ENCODE measurements around the gene SETD2. TPM values are rescaled to one million over a fixed set of nuclear protein-coding genes. Genes with fewer than 3 reads are reported as not detected.
A peak's percentile ranks its signal among the peaks of the same experiment; 100 is the strongest.

The SETD2 gene
- total and polyA plus RNA-seq, 4 donors, result 7.6 to 37.6 (median 19.0) TPM

DNA sequence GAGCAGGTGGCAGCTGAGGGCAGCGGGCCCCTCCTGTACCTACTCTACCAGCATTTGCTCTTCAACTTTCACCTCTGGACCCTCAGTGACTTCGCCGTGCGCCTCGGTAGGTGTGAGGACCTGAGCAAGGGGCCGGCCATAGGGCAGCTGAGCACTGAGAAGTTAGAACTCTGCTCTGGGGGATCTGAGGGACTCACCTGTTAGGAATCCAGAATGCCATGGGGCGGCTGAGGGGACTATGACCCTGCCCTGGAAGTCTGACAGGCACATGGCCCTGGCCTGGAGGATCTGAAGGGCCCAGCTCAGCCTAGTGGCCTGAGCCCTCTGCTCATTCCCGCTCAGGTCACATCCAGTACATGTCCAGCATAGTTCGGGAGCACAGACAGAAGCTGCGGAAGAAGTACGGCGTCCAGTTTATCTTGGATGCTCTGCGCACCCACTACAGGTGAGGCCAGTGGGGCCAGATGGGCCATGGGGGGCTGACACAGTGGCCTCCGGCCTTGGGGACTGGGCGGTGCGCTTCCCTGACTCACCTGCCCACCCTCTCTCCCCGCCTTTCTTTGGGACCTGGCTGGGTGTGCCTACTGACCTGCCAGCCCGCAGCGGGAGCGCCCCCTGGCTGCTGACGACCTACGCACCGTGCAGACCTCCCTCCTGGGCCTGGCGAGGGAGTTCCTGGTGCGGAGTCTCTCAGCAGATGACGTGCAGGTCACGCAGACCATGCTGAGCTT lies 165.6 kb downstream of the SETD2 start:
- Histone ChIP-seq H3K9me3 (ENCODE audit: control insufficient read depth in 4 of 4, low read length in 3 of 4) (no peaks in the 10 kb centered on the region), H3K4me1 (ENCODE audit: control insufficient read depth in 4 of 4, insufficient read depth in 4 of 4, low read length in 3 of 4) (peaks cover 0 to 5% (median 1%) of the 10 kb centered on the region in 4 donors), H3K9ac (ENCODE audit: low read depth in 1 of 2, low read length in 2 of 2) (no peak overlapping the region), H3K27me3 (ENCODE audit: control insufficient read depth in 4 of 4, insufficient read depth in 4 of 4, low read length in 3 of 4) (no peaks in the 10 kb centered on the region), H3K27ac (ENCODE audit: low read depth in 1 of 2, low read length in 2 of 2) (no peak overlapping the region), H3K36me3 (ENCODE audit: control insufficient read depth in 4 of 4, insufficient read depth in 3 of 4, low read depth in 1 of 4, low read length in 3 of 4) (peaks cover 0 to 26% (median 7%) of the 10 kb centered on the region in 4 donors), H3K4me3 (ENCODE audit: low read depth in 1 of 3, low read length in 3 of 3) (no peak overlapping the region)
- TF ChIP-seq, protein P1, sequence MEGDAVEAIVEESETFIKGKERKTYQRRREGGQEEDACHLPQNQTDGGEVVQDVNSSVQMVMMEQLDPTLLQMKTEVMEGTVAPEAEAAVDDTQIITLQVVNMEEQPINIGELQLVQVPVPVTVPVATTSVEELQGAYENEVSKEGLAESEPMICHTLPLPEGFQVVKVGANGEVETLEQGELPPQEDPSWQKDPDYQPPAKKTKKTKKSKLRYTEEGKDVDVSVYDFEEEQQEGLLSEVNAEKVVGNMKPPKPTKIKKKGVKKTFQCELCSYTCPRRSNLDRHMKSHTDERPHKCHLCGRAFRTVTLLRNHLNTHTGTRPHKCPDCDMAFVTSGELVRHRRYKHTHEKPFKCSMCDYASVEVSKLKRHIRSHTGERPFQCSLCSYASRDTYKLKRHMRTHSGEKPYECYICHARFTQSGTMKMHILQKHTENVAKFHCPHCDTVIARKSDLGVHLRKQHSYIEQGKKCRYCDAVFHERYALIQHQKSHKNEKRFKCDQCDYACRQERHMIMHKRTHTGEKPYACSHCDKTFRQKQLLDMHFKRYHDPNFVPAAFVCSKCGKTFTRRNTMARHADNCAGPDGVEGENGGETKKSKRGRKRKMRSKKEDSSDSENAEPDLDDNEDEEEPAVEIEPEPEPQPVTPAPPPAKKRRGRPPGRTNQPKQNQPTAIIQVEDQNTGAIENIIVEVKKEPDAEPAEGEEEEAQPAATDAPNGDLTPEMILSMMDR (IDR thresholded peaks at IDR 0.05; ENCODE audit: low read depth, low read length, missing input control), result peak; percentile 68
- TF ChIP-seq RAD21 (IDR thresholded peaks at IDR 0.05) (peak; percentile 82 to 95), NR2F2 (IDR thresholded peaks at IDR 0.05) (no peak)
- DNase-seq (ENCODE audit: low spot score), result peak; percentile 81
- WGBS, result 75% methylated on average over 27 of the region's 27 CpGs

DNA sequence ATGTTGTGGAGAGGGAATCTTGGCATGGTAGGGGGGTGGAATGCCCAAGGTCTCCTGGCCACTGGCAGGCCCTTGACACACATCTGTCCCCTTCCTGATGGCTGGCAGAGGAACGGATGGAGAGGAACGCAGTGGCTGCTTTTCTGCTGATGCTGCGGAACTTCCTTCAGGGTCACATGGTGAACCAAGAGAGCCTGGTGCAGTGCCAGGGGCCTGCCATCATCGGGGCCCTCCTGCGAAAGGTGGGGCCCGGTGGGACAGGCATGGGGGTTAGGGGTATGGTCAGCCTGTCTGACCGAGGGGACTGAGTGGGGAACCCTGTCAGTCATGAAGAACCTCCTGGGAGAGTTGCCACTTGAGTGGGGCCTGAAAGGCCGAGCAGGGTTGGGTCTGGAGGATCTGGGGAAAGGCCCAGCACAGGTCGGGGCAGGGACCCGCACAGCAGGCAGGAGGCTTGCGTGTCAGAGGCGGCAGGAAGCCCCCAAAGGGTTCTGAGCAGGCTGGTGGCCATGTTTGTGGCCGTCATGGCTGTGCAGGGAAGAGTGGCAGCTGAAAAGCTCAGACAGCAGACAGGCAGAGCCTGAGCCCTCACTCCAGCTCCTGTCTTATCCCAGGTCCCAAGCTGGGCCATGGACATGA lies 166.3 kb downstream of the SETD2 start:
- 82% methylated on average over 13 of the region's 13 CpGs for WGBS
- Histone ChIP-seq H3K36me3 (ENCODE audit: control insufficient read depth in 4 of 4, insufficient read depth in 3 of 4, low read depth in 1 of 4, low read length in 3 of 4) (peaks cover 0 to 20% (median 4%) of the 10 kb centered on the region in 4 donors), H3K9me3 (ENCODE audit: control insufficient read depth in 4 of 4, low read length in 3 of 4) (no peaks in the 10 kb centered on the region), H3K9ac (ENCODE audit: low read depth in 1 of 2, low read length in 2 of 2) (no peak overlapping the region), H3K27me3 (ENCODE audit: control insufficient read depth in 4 of 4, insufficient read depth in 4 of 4, low read length in 3 of 4) (no peaks in the 10 kb centered on the region), H3K4me1 (ENCODE audit: control insufficient read depth in 4 of 4, insufficient read depth in 4 of 4, low read length in 3 of 4) (peaks cover 0 to 5% (median 1%) of the 10 kb centered on the region in 4 donors), H3K4me3 (ENCODE audit: low read depth in 1 of 3, low read length in 3 of 3) (no peak overlapping the region), H3K27ac (ENCODE audit: low read depth in 1 of 2, low read length in 2 of 2) (no peak overlapping the region)
- TF ChIP-seq, protein P2, sequence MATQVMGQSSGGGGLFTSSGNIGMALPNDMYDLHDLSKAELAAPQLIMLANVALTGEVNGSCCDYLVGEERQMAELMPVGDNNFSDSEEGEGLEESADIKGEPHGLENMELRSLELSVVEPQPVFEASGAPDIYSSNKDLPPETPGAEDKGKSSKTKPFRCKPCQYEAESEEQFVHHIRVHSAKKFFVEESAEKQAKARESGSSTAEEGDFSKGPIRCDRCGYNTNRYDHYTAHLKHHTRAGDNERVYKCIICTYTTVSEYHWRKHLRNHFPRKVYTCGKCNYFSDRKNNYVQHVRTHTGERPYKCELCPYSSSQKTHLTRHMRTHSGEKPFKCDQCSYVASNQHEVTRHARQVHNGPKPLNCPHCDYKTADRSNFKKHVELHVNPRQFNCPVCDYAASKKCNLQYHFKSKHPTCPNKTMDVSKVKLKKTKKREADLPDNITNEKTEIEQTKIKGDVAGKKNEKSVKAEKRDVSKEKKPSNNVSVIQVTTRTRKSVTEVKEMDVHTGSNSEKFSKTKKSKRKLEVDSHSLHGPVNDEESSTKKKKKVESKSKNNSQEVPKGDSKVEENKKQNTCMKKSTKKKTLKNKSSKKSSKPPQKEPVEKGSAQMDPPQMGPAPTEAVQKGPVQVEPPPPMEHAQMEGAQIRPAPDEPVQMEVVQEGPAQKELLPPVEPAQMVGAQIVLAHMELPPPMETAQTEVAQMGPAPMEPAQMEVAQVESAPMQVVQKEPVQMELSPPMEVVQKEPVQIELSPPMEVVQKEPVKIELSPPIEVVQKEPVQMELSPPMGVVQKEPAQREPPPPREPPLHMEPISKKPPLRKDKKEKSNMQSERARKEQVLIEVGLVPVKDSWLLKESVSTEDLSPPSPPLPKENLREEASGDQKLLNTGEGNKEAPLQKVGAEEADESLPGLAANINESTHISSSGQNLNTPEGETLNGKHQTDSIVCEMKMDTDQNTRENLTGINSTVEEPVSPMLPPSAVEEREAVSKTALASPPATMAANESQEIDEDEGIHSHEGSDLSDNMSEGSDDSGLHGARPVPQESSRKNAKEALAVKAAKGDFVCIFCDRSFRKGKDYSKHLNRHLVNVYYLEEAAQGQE (IDR thresholded peaks at IDR 0.05), result no peak
- no peak for TF ChIP-seq TAF1 (conservative IDR thresholded peaks at IDR 0.05)
- TF ChIP-seq HNF4A (conservative IDR thresholded peaks at IDR 0.05), result no peak
- no peak for TF ChIP-seq GABPA (IDR thresholded peaks at IDR 0.05 in 1 of 2, conservative IDR thresholded peaks at IDR 0.05 in 1 of 2)
- TF ChIP-seq HNF4G (IDR thresholded peaks at IDR 0.05), result no peak
- TF ChIP-seq, protein P3, sequence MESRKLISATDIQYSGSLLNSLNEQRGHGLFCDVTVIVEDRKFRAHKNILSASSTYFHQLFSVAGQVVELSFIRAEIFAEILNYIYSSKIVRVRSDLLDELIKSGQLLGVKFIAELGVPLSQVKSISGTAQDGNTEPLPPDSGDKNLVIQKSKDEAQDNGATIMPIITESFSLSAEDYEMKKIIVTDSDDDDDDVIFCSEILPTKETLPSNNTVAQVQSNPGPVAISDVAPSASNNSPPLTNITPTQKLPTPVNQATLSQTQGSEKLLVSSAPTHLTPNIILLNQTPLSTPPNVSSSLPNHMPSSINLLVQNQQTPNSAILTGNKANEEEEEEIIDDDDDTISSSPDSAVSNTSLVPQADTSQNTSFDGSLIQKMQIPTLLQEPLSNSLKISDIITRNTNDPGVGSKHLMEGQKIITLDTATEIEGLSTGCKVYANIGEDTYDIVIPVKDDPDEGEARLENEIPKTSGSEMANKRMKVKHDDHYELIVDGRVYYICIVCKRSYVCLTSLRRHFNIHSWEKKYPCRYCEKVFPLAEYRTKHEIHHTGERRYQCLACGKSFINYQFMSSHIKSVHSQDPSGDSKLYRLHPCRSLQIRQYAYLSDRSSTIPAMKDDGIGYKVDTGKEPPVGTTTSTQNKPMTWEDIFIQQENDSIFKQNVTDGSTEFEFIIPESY (IDR thresholded peaks at IDR 0.05), result no peak
- TF ChIP-seq RAD21 (IDR thresholded peaks at IDR 0.05), result no peak
- TF ChIP-seq EGR1 (IDR thresholded peaks at IDR 0.05; ENCODE audit: low read depth in 2 of 2), result no peak
- TF ChIP-seq FOXA1 (IDR thresholded peaks at IDR 0.05), result no peak
- no peak for TF ChIP-seq FOXA2 (IDR thresholded peaks at IDR 0.05)
- no peak for TF ChIP-seq NR2F2 (IDR thresholded peaks at IDR 0.05)
- TF ChIP-seq SP1 (IDR thresholded peaks at IDR 0.05), result no peak
- TF ChIP-seq, protein P4, sequence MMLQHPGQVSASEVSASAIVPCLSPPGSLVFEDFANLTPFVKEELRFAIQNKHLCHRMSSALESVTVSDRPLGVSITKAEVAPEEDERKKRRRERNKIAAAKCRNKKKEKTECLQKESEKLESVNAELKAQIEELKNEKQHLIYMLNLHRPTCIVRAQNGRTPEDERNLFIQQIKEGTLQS (IDR thresholded peaks at IDR 0.05), result no peak
- no peak for TF ChIP-seq RXRA (IDR thresholded peaks at IDR 0.05)
- no peak for TF ChIP-seq JUND (IDR thresholded peaks at IDR 0.05)
- no peak for TF ChIP-seq YY1 (IDR thresholded peaks at IDR 0.05)
- TF ChIP-seq, protein P5, sequence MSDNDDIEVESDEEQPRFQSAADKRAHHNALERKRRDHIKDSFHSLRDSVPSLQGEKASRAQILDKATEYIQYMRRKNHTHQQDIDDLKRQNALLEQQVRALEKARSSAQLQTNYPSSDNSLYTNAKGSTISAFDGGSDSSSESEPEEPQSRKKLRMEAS (IDR thresholded peaks at IDR 0.05), result no peak
- TF ChIP-seq, protein P1 (IDR thresholded peaks at IDR 0.05; ENCODE audit: low read depth, low read length, missing input control), result no peak
- DNase-seq (ENCODE audit: low spot score), result no peak
